ENCODE measurements around the gene RNF112. TPM values are rescaled to one million over a fixed set of nuclear protein-coding genes. Genes with fewer than 3 reads are reported as not detected.

Gene RNF112
- total RNA-seq, result 1 to 10 TPM in 3 of 4 donors, under 1 TPM in 1; 0.83 to 3.5 (median 2.2) TPM

- intact Hi-C loops (cut with DNase I), result no loop called here
- no peak within 1 kb of the TSS for H3K4me3 ChIP-seq (replicated peaks in 1 of 3)
- no peaks in the 10 kb centered on the region for H3K9me3 ChIP-seq
- no peak for TF ChIP-seq POLR2A (IDR thresholded peaks at IDR 0.05)
- no peak for TF ChIP-seq CTCF (IDR thresholded peaks at IDR 0.05)
- 21 to 29% methylated on average over 23 of the region's 23 CpGs for WGBS, 2 donors
- H3K36me3 ChIP-seq, result no peaks in the 10 kb centered on the region
- no peak within 1 kb of the TSS for H3K27ac ChIP-seq
- no peaks in the 10 kb centered on the region for H3K27me3 ChIP-seq
- no peak for DNase-seq
- no peaks in the 10 kb centered on the region for H3K4me1 ChIP-seq
These were observed at the start of gene RNF112 for GRCh38 chr17:19410875-19411620. TSS of gene RNF112 (plus strand) at chr17:19411232. CDS start at chr17:19411409, 177 bp downstream.

GRCh38 chr17:19361326-19361725, 49.7 kb upstream of the RNF112 start:
- DNase-seq, result no peak
- Histone ChIP-seq H3K27me3 (no peaks in the 10 kb centered on the region), H3K9me3 (no peaks in the 10 kb centered on the region), H3K4me1 (peaks cover 12 to 13% of the 10 kb centered on the region in 2 donors), H3K27ac (no peak overlapping the region), H3K4me3 (replicated peaks in 1 of 3) (no peak overlapping the region), H3K36me3 (peaks cover 4 to 5% of the 10 kb centered on the region in 2 donors)
- no peak for TF ChIP-seq POLR2A (IDR thresholded peaks at IDR 0.05)
- no peak for TF ChIP-seq CTCF (IDR thresholded peaks at IDR 0.05)
- intact Hi-C loops (cut with DNase I), result loop anchor here (5.0 to 10.0 kb wide), 2 partner anchors 86 to 403 kb away; no protein-coding TSS in a partner anchor
- whole genome bisulfite sequencing, 2 donors, result 77% methylated on average over 6 of the region's 6 CpGs

- Histone ChIP-seq H3K4me1 (peaks cover 12 to 13% of the 10 kb centered on the region in 2 donors), H3K27ac (peak overlapping the region; percentile 50 to 93 (median 92)), H3K4me3 (replicated peaks in 1 of 3) (peak overlapping the region; percentile 43 to 66 (median 63)), H3K9me3 (no peaks in the 10 kb centered on the region), H3K27me3 (no peaks in the 10 kb centered on the region), H3K36me3 (peaks cover 3 to 4% of the 10 kb centered on the region in 2 donors)
- 19 to 37% methylated on average over 9 to 16 of the region's 16 CpGs for WGBS, 2 donors
- TF ChIP-seq POLR2A (IDR thresholded peaks at IDR 0.05) (no peak), CTCF (IDR thresholded peaks at IDR 0.05) (no peak)
- DNase-seq, result no peak
- intact Hi-C loops (cut with DNase I), result loop anchor here (5.0 to 10.0 kb wide), 2 partner anchors 85 to 403 kb away; no protein-coding TSS in a partner anchor
These were observed 49.1 kb upstream of the RNF112 start for GRCh38 chr17:19361944-19362276.

GRCh38 chr17:19362277-19363113, 48.5 kb upstream of the RNF112 start, which contains the start of gene B9D1:
TSS of gene B9D1 (minus strand) at chr17:19362723. CDS start at chr17:19362569, 154 bp downstream.
- TF ChIP-seq POLR2A (IDR thresholded peaks at IDR 0.05) (peak in 1 of 2 donors; percentile 70), CTCF (IDR thresholded peaks at IDR 0.05) (peak in 5 of 6 experiments; percentile 98 to 100 (median 99))
- no peaks in the 10 kb centered on the region for H3K27me3 ChIP-seq

More at GRCh38 chr17:19362277-19363113, 48.5 kb upstream of the RNF112 start, which contains the start of gene B9D1:
- intact Hi-C loops (cut with DNase I), result loop anchor here (5.0 to 10.0 kb wide), 2 partner anchors 85 to 402 kb away; no protein-coding TSS in a partner anchor
- no peaks in the 10 kb centered on the region for H3K9me3 ChIP-seq
- H3K4me3 ChIP-seq (replicated peaks in 1 of 3), result peak within 1 kb of the TSS; percentile 43 to 66 (median 63)
- H3K27ac ChIP-seq, result peak within 1 kb of the TSS; percentile 75 to 93 (median 92)
- peaks cover 3 to 4% of the 10 kb centered on the region in 2 donors for H3K36me3 ChIP-seq
- WGBS, 2 donors, result 0% methylated on average over 3 to 5 of the region's 83 CpGs
- H3K4me1 ChIP-seq, result peaks cover 12 to 13% of the 10 kb centered on the region in 2 donors
- DNase-seq, result peak; percentile 93 to 94
